ENCODE results near the gene SPATA24. TPM values are rescaled to one million over a fixed set of nuclear protein-coding genes. Genes with fewer than 3 reads are reported as not detected.
"Not testable (repeated sequence)": the region's sequence is repeated elsewhere in the genome, so short reads cannot be mapped to it uniquely, and the experiment has no call there.

The SPATA24 gene
- total and polyA plus RNA-seq, 4 donors, result 1.8 to 2.7 (median 2.5) TPM

DNA sequence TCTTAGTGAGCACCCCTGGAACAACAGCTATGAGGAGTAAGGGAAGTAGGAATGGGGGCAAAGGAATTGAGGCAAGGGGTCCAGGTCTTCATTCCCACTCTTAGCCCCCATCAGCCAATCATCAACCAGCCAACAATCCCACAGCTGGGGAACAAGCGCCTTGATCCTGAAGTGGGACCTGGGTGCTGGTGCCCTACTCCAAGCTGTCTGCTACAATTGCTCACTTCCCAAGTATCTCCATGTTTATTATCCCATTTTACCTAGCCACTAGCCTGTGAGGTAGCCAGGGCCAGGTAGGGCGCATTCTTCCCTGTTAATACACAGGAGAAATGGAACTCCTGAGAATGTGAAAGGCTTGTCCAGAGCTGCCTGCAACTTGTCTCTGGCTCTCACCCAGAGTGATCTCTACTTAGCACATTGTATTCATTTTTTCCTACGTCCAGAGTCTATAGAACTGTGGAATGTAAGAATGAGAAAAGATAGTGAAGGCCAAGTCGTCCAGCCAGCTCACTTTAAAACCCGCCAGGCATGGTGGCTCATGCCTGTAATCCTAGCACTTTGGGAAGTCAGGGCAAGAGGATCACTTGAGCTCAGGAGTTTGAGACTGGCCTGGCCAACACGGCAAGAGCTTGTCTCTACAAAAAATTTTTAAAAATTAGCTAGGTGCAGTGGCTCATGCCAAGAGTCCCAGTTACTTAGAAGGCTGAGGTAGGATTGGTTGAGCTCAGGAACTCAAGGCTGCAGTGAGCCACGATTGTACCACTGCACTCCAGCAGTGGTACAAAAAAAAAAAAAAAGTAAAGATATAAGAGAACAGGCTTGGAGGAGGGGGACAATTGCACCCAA lies 41.7 kb upstream of the SPATA24 start:
- Histone ChIP-seq H3K27me3 (ENCODE audit: control insufficient read depth in 4 of 4, insufficient read depth in 4 of 4, low read length in 3 of 4) (no peaks in the 10 kb centered on the region), H3K27ac (ENCODE audit: low read depth in 1 of 2, low read length in 2 of 2) (no peak overlapping the region), H3K36me3 (ENCODE audit: control insufficient read depth in 4 of 4, insufficient read depth in 3 of 4, low read depth in 1 of 4, low read length in 3 of 4) (no peaks in the 10 kb centered on the region), H3K9ac (ENCODE audit: low read depth in 1 of 2, low read length in 2 of 2) (no peak overlapping the region), H3K4me1 (ENCODE audit: control insufficient read depth in 4 of 4, insufficient read depth in 4 of 4, low read length in 3 of 4) (no peaks in the 10 kb centered on the region), H3K9me3 (ENCODE audit: control insufficient read depth in 4 of 4, low read length in 3 of 4) (no peaks in the 10 kb centered on the region), H3K4me3 (ENCODE audit: low read depth in 1 of 3, low read length in 3 of 3) (no peak overlapping the region)
- DNase-seq (ENCODE audit: low spot score), result no peak
- no peak for TF ChIP-seq NR2F2 (IDR thresholded peaks at IDR 0.05)
- WGBS, result 73% methylated on average over 7 of the region's 7 CpGs

DNA sequence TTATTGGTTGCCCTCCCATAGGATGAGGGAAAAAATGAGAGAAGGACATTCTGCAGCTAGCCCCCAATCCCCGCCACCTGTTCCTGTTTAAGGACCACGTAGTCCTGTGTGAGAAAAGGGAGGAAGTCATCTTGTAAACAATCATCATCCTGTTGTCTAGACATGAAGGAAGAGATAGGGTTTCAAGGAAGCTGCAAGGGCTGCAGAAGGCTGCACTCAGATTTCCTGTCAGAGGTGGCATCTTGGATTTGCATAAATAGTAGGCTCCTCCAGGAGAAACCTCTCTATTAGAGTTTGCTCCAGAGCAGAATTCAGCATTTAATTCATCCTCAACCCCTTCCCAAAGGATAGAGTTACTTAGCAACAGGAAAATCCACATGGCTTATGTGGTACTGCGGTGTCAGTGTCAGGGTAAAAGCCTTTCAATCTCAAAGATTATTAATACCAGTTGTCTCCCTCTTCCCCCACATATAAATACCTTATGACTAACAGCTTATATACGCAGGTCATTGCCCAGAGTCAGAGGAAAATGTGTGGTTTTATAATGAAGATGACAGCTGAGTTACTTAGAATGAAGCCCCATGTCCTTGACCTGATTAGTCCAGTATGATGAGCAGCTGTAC lies 40.1 kb upstream of the SPATA24 start:
- H3K27ac ChIP-seq (ENCODE audit: low read depth in 1 of 2, low read length in 2 of 2), result no peak overlapping the region
- no peak for DNase-seq (ENCODE audit: low spot score)
- H3K9me3 ChIP-seq (ENCODE audit: control insufficient read depth in 4 of 4, low read length in 3 of 4), result no peaks in the 10 kb centered on the region
- 70% methylated on average over 4 of the region's 4 CpGs for WGBS
- no peaks in the 10 kb centered on the region for H3K27me3 ChIP-seq (ENCODE audit: control insufficient read depth in 4 of 4, insufficient read depth in 4 of 4, low read length in 3 of 4)
- H3K4me3 ChIP-seq (ENCODE audit: low read depth in 1 of 3, low read length in 3 of 3), result no peak overlapping the region
- H3K4me1 ChIP-seq (ENCODE audit: control insufficient read depth in 4 of 4, insufficient read depth in 4 of 4, low read length in 3 of 4), result peaks cover 0 to 7% (median 2%) of the 10 kb centered on the region in 4 donors
- no peaks in the 10 kb centered on the region for H3K36me3 ChIP-seq (ENCODE audit: control insufficient read depth in 4 of 4, insufficient read depth in 3 of 4, low read depth in 1 of 4, low read length in 3 of 4)
- no peak overlapping the region for H3K9ac ChIP-seq (ENCODE audit: low read depth in 1 of 2, low read length in 2 of 2)
- TF ChIP-seq JUND (IDR thresholded peaks at IDR 0.05) (no peak), HNF4G (IDR thresholded peaks at IDR 0.05) (no peak), RAD21 (IDR thresholded peaks at IDR 0.05) (no peak), SP1 (IDR thresholded peaks at IDR 0.05) (no peak), ZBTB33 (IDR thresholded peaks at IDR 0.05) (no peak), ATF3 (IDR thresholded peaks at IDR 0.05) (no peak), RXRA (IDR thresholded peaks at IDR 0.05) (no peak), TAF1 (conservative IDR thresholded peaks at IDR 0.05) (no peak), MAX (IDR thresholded peaks at IDR 0.05) (no peak), NR2F2 (IDR thresholded peaks at IDR 0.05) (no peak), YY1 (IDR thresholded peaks at IDR 0.05) (no peak), FOXA2 (IDR thresholded peaks at IDR 0.05) (no peak), GABPA (IDR thresholded peaks at IDR 0.05 in 1 of 2, conservative IDR thresholded peaks at IDR 0.05 in 1 of 2) (no peak)

GRCh38 chr5:139440416-139440815 lies 36.5 kb upstream of the SPATA24 start:
- peaks cover 0 to 11% (median 2%) of the 10 kb centered on the region in 4 donors for H3K4me1 ChIP-seq (ENCODE audit: control insufficient read depth in 4 of 4, insufficient read depth in 4 of 4, low read length in 3 of 4)
- H3K27ac ChIP-seq (ENCODE audit: low read depth in 1 of 2, low read length in 2 of 2); DNase-seq (ENCODE audit: low spot score); H3K36me3 ChIP-seq (ENCODE audit: control insufficient read depth in 4 of 4, insufficient read depth in 3 of 4, low read depth in 1 of 4, low read length in 3 of 4); H3K27me3 ChIP-seq (ENCODE audit: control insufficient read depth in 4 of 4, insufficient read depth in 4 of 4, low read length in 3 of 4); H3K9ac ChIP-seq (ENCODE audit: low read depth in 1 of 2, low read length in 2 of 2); H3K4me3 ChIP-seq (ENCODE audit: low read depth in 1 of 3, low read length in 3 of 3); H3K9me3 ChIP-seq (ENCODE audit: control insufficient read depth in 4 of 4, low read length in 3 of 4): not testable (repeated sequence)
- 96% methylated on average over 17 of the region's 17 CpGs for WGBS
